VCaP (cell line): Measurements from ENCODE around the gene SMOC1.

ENCODE experiments used
- H3K27ac ChIP-seq: fragments of 450-650 bp; 2 replicates; pipeline ENCODE4 v1.5.1; 2017
- CTCF ChIP-seq: fragments of 450-650 bp; conservative IDR thresholded peaks from 2 replicates; pipeline ENCODE4 v1.5.1; 2017; ENCODE audit warnings: mild to moderate bottlenecking, moderate library complexity

Gene SMOC1

GRCh38 chr14:70020352-70021170 is 141.3 kb downstream of the SMOC1 start:
- H3K27ac ChIP-seq = no peak overlapping the region
- no peak for TF ChIP-seq CTCF

- no peak for TF ChIP-seq CTCF
- H3K27ac ChIP-seq = no peak overlapping the region
Observed at GRCh38 chr14:70021548-70022220, 142.5 kb downstream of the SMOC1 start.

GRCh38 chr14:70022771-70023445 is 143.7 kb downstream of the SMOC1 start:
- TF ChIP-seq CTCF = no peak
- H3K27ac ChIP-seq = no peak overlapping the region

DNA sequence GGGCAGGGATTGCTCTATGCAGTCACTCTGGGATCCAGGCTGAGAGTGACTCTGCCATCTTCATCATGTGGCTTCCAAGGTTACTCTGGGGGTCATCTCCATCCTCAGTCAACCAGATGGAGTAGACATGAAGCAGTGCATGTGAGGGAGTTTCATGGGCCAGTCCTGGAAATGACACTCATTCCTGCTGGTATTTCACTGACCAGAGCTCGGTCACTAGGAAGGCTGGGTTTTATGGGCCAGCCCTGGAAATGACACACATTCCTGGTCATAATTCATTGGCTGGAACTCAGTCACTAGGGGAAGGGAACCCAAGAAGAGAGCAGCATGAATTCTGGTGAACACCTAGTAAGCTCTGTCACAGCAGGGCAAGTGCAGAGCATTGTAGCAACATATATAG is 144.7 kb downstream of the SMOC1 start:
- H3K27ac ChIP-seq = no peak overlapping the region
- no peak for TF ChIP-seq CTCF

- peak; percentile 91 for TF ChIP-seq CTCF
- no peak overlapping the region for H3K27ac ChIP-seq
Observed at GRCh38 chr14:70027785-70028428, 148.7 kb downstream of the SMOC1 start.

- no peak for TF ChIP-seq CTCF
Observed at GRCh38 chr14:70029296-70030132, 150.3 kb downstream of the SMOC1 start.

More at GRCh38 chr14:70029296-70030132, 150.3 kb downstream of the SMOC1 start:
- no peak overlapping the region for H3K27ac ChIP-seq
